Fibroblast of skin of right quadriceps (primary cell): ENCODE measurements around the gene SMAD6.

Experiments
- DNase-seq: peaks from one replicate; pipeline ENCODE4 v3.0.0-alpha.2; 2013

The SMAD6 gene

DNA sequence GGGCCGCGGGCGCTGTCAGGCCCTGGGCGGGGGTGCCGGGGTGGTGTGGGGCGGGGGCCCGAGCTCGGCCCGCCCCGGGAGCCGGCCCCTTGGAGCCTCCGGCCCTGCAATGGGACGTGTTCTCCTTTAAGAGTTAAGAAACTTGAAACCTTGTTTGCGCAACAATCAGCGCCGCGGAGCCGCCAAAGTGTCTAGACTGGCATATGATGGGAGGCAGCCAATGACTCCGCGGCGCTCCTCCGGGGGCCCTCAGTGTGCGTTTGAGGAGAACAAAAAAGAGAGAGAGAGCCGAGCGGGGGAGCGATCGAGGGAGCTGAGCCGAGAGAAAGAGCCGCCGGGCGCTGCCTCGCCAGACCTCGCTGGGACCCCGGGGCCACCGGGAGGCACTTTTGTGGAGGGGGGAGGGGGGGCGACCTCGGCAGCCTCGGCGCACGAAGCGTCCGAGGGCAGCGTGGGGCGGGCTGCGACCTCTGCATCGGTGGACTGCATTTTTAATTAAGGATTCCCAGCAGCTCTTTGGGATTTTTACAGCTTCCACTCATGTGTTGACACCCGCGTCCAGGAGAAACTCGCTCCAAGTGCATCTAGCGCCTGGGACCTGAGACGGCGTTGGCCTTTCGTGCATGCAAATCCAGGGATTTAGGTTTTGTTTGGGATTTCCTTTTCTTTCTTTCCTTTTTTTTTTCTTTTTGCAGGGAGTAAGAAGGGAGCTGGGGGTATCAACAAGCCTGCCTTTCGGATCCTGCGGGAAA, at the start of gene SMAD6:
Gene SMAD6 (plus strand): TSS at position 202 of the 752 bp plus-strand sequence. CDS start 1,023 bp downstream, outside the sequence.
- DNase-seq: peak; percentile 99

DNA sequence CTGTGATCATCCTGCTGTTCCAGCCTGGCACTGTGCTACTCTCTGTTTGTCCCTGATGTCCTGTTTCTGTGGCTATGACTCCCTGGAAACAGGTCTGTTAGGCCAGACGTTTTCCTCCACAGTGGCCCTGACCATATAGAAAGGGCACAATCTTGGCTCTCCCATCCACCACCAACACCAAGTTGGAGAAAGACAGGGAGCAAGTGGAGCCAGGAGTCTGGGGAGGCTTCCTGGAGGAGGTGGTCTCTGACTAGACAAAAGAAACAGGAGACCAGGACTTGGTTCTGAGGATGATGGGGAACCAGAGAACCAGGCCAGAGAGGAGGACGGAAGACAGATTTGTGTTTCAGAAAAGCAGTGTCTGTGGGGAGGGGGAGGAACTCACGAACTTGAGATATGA, 49.2 kb upstream of the SMAD6 start:
- DNase-seq: no peak

DNA sequence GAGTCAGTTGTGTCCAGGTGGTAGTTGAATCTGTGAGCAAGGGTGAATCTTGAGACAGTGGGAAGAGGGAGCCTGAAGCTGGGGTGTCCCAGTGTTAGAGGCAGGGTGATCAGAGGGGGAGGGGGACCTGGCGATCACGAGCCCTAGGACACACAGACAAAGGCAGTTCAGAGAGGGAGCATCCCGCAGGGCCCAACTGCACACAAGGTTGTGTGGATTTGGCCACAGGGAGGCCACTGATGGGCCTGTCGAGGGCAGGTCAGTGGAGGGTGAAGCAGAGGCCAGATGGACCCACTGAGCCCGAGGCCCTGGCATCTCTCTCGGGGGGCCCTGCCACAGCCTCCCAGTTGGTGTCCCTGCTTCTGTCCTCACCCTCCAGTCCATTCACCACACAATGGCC, 48.6 kb upstream of the SMAD6 start:
- DNase-seq: no peak

DNA sequence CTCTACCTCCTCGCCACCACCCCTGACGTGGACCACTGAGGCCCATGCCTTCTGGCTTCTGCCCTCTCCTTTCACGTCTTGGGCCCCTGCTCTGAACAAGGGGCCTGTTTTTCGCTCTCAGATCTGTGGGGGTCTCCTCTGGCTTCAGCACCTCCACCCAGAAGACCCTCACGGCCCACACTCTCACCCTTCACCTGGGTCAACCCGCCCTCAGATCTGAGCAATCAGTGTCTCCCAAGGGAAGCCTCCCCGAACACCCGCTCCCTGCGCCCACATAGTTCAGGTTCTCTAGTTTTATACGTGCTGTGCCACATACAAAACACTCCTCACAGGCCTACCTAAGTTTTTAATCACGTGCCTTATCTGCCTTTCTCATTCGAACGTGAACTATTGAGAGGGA, 48.2 kb upstream of the SMAD6 start:
- DNase-seq: no peak

DNA sequence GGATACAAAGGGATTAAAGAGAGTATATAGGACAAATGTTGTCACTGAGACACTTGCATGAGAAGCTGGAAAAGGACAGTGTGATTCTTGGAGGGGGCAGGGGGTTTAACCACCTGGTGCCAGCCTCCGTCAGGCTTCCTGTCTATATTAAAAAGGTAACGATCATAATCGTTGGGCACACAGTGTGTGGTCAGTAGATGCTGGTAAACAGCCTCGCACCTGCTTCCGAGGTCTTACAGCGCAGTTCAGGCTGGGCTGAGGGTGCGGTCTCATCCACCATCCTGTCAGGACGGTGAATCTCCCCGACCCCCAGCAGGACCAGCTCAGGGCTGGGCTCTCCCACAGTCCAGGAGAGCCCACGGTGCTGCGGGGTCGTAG, 47.7 kb upstream of the SMAD6 start:
- DNase-seq: no peak

DNA sequence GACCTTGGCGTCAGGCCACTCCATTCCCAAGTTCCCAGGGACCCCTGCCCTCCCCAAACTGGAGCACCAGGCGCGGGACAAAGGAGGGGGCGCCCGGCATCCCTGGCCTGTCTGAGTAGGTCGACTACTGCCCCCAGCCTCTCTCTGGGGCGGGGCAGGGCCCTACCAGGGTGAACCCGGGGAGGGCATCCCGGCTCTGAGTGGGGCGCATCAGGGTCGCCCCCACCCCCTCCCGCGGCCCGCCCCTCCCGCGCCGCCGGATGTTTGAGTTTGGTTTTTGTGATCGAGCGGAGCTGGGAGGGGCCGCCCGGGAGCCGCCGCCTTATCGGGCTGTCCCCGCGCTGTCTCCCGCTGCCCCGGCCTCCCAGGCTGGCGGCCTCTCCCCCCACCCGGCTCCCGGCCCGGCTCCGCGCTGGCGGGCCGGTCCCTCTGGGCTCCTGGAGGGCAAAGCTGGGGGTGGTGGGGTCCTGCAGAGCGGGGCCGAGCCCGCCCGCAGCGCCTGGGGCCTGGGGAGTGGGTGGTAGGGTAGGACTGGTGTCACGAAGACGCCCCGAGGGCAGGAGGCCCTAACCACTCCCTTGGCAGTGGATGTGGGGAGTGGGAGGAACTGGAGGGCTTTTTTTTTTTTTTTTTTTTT, 47.2 kb upstream of the SMAD6 start:
- no peak for DNase-seq

DNA sequence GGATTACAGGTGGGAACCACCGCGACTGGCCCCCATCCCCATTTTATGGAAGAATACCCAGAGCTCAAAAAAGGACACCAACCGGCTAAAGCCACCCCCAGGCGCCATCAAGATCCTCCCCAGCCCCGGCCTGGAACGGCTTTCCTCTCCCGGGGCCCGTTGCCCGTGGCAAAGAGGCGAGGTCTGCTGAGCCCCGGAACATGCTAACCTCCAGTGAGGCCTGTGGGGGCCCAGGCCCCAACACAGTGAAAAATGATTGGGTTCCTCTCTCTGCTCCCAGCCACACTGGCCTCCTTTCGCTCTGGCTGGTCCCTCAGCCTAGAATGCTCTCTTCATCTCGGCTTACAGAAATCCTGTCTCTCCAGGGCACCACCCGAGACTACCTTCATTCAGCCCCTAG, 46.5 kb upstream of the SMAD6 start:
- no peak for DNase-seq

DNA sequence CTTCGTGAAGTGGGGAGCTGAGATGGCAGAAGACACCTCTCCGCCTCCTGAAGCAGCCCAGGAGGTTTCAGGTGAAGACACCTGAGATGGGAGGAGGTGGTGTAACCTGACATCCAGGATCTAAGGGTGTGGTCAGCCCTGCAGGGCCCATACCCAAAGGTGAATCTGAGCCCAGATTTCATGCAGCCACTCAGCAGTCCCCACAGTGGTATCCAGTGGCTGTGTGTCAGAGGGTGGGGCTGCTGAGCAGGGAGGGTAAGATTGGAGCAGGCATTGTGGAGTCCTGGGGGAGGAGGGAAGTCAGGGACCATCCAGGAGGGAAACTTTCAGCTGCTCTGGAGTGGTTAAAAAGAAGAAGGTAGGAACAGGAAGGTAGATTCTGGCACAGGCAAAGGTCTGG, 46.0 kb upstream of the SMAD6 start:
- DNase-seq: no peak

DNA sequence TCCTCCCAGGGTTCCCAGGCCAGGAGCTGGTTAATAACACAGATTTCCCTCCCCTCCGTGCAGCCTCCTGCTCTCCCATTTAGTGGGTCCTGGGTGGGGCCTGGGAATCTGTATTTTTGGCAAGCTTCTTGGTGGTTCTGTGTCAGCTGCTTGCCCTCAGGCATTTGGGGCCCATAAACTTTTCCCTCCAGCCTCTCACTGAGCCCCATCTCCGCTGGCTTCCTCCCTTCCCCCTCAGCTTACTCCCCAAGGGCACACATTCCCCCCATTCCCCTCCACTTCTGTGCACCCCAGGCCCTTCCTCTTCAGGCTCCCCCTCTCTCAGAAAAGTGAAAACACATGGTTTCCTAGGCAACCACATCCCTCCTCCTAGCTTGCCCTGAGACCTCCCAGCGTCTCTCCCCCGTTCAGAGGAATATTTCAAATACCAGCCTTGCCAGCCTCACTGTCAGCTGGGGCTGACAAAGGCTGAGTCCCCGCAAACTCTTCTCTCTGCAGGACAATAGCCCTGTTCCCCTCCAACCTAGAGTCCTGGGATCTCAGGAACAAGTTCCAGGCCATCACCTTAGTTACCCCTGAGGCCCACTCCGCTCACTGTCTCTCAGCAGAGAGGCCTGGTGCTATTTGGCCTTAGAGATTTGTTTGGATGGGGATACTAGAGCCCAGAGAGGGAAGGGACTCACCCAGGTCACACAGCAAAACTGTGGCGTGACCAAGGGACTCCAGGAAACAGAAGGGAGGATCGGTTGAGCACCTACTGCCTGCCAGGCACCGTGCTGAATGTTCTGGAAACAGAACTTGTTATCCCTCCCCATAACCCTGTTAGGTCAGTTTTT, 44.6 kb upstream of the SMAD6 start:
- DNase-seq: peak; percentile 81

DNA sequence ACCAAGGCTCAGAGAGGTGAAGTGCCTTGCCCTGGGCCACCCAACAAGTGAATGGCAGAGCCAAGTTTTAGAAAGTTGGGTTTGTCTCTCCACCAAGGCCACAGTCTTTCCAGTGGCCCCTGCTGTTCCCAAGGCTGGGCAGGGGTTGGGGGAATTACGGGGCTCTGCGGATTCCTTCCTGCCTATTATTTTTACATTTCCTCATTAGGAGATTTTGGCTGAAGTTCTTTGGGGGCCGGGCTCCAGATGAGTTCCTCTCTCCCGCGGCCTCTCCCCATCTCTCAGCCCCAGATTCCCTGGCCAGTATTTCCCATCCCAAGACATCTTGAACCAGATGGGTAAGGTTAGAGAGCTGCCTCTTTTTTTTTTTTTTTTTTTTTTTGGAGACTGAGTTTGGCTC, 44.0 kb upstream of the SMAD6 start:
- DNase-seq: peak; percentile 22

DNA sequence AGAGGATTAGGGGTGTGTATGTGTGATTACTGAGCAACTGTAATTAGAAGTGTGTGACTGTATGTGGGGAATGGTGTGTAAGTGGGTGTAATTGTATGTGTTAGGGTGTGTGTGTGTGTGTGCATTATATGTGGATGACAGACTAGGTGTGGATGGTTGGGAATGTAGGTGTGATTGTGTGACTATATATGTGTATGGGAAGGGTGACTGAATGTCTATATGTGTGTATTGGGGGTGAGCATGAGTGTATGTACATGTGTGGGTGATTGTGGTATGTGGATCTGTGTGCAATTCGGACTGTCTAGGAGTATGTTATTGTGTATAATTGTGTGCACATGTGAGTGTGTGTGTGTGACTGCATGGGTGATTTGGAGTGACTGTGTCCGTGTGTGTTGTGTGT, 43.2 kb upstream of the SMAD6 start:
- DNase-seq: no peak

DNA sequence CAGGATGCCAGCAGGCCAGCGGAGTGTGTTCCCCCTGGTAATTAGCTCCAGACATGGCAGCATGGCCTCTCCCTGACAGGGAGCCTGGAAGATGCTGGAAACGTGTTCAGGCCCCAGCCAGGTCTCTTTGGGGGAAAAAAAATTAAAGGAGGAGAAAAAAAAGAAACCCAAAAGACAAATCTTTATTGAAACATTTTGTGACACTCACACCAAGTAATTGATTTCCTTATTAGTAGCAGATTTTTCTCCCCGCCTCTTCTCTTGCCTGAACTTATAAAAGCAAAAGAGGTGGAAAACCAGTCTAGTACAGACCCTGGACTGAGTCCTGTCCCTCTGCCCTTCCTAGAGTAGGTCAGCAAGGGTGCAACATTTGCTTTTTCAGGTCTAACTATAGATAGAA, 42.7 kb upstream of the SMAD6 start:
- no peak for DNase-seq

DNA sequence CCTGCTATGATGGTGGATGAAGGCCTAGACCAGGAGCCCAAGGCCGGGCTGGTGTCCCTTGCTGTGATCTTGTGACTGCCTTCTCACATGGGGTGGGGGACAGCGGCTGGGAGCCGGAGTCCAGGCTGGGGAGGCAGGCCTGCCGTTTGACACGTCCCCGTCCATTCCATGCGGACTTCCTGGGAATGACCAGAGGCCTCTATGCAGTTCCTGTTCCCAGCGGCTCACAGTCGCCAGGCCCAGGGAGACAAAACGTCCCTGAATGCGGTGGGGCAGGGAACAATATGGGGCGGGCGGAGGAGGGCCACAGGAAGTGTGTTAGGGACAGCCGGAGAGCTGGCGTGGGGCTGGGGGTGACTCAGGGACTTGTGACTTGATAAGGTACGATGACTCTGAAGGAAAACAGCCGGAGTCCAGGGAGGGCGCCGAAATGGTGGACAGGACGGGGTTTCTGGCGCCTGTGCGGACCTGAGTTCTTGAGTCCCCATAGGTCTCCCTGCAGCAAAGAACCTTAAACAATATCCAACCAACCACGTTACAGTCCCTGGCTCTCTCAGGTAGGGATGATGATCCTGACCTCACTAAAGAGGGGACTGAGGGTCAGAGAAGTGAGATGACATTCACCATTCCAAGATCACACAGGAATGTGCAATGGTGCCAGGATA, 40.5 kb upstream of the SMAD6 start:
- DNase-seq: no peak

DNA sequence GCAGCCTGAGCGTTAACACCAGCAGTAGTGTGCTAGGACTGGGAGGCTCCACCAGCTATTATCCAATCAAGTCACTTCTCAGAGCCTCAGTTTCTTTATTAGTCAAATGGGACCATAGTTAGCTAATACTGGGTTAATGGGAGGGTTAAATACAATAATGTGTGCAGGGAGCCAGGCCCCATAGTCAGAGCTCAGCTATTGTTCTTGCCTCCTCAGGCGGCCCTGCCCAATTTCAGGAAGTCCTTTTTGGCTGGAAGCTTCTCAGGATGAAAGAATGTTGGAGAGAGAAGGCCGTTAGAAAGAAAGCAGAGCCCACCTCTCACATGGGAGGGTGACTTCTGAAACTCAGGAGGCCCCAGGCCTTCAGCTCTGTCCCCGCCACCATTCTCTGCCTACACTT, 39.5 kb upstream of the SMAD6 start:
- no peak for DNase-seq

DNA sequence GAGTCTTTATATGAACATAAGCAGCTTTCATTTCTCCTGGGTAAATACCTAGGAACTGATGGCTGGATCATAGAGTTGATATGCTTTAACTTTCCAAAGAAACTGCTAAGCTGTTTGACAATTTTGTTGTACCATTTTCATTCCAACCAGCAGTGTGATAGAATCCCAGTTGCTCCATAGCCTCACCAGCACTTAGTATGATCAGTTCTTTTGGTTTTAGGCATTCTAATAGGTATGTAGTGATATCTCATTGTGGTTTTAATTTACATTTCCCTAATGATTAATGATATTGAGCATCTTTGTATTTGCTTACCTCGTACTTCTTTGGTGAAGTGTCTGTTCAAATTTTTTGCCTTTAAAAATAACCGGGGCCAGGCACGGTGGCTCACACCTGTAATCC, 38.4 kb upstream of the SMAD6 start:
- no peak for DNase-seq

DNA sequence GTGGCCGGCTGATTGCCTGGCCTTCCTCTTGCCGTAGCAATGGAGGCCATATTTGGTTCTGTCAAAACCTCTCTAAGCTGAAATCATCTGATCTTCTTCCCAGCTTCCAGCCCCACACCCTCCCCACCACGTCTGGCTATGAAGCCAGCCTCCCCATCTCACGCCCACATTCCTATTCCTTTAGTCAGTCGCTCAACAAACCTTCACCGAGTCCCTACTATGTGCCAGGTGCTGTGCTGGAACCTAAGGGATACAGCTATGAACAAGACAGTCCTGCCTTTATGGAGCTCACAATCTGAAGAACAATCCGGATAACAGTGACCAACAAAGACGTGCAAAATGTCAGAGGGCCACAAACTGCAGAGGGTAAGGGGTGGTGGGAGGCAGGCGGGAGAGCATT, 31.9 kb upstream of the SMAD6 start:
- no peak for DNase-seq

DNA sequence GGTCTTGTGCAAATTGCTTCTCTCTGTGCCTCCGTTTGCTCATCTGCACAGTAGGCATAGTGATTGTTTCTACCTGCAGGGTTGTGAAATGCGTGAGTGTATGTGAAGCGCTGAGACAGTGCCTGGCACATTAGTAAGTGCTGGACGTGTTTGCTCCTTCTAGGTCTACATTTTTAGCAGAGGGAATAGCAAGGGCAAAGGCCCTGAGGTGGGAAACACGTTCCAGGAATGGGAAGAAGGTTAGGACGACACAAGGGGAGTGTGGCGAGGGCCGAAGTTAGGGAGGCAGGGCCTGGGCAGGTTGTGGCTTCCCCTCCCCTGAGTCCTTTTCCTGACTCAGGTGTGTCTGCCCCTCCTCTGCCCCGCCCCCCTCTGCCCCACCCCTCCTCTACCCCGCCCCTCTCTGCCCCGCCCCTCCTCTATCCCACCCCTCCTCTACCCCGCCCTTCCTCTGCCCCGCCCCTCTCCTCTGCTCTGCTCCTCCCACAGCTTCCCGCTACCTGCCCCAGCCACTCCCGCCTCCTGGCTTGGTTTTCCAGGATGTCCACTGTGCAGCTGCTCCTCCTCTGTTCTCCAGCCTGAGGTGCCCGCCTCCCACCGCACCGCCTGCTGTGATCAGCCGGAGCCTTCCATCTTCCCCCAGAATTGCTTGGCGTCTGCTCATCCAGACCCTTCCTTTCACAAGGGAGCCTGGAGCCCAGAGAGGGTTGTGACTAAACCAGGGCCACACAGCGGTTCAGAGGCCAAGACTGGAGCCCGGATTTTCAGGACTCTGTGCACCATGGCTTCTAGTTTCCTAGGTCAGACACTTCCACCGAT, 31.1 kb upstream of the SMAD6 start:
- DNase-seq: no peak

DNA sequence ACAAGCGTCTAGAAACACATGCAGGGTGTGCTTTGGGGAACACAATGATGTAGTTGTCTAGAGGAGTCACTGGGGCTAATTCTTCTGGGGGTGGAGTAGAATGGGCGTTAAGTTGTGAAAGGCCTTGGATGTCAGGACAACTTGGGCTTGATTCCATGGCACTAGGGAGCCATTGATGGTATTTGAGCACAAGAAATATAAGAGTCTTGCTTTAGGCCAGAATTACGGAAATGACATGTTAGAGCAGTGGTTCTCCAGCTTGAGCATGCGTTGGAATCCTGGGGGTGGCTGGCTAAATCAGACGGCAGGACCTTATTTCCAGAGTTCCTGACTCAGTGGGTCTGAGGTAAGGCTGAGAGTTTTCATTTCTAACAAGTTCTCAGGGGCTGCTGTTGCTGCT, 29.2 kb upstream of the SMAD6 start:
- DNase-seq: no peak

DNA sequence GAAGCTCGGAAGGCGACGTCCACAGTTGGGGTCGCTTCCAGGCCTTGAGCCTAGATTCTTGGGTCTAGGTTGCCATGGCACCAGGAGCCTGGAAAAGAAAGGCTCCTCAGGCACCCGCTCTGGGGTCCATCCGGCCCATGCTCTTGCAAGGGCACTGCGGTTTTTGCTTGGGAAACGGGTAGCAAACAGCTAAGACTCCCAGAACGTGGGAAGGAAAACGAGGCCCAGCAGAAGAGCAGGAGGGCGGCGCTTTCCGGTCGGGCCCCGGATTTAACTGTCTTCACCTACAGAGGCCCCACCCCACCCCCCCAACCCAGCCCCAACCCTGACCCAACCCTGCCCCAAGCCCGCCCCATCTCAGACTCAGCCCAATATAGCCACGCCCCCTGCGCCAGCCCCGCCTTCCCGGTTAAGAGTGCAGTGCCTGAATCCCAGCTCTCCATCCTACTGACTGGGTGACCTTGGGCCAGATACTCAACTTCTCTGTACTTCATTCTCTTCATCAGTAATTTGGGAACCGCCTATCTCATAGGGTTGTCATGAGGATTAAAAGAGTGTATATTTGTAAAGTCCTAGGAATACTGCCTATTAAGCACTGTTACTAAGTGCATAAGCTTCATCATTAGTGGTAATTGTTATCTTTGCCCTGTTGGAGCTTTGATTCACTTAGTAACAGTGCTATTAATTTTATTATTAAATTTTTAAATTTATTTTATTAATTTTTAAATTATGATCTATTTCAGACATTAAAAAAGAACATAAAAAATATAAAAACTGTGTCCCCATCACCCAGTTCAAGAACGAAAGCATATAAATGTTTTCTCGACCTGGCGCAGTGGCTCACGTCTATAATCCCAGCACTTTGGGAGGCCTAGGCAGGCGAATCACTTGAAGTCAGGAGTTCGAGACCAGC, 28.4 kb upstream of the SMAD6 start:
- DNase-seq: peak; percentile 71

DNA sequence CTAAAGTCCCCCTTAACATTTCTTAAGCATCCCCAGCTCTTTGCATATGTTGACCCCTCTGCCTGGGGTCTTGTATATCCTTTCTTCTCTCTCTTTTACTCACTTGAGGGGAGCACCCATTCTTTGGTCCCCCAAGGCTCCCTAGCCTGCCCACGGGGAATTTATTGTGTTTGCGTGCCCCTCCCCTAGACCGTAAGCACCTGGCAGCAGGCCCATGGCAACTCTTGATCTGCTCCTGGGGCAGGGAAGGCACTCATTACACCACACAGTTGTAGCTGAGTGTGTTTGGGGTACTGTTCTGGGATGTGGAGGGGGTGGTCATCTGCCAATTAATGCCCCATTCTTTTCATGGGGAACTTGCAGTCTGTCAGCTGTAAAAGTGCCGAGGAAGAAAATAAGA, 27.3 kb upstream of the SMAD6 start:
- DNase-seq: no peak

DNA sequence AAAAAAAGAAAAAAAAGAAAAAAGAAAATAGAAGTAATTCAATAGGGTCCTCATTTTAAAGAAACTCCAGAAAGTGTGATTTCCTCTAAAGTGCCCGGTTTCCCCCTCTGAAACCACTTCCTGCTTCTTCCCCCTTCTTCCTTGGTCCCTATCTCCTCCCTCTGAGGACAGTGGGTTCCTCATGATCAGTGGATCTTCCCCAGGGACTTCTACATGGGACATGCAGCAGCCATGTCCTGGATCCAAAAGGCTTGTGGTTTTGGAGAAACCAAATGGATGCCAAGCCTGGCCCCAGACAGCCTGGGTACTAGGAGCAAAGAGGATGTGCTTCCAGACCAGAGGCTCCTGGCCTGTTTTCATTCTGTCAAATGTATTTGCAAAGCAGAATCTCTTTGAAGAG, 26.6 kb upstream of the SMAD6 start:
- no peak for DNase-seq
